Caki2 (cell line): Measurements from ENCODE around the gene DHX29. TPM values are rescaled to one million over a fixed set of nuclear protein-coding genes. Genes with fewer than 3 reads are reported as not detected.

Experiments used
- DNase-seq: peaks from one replicate; pipeline ENCODE4 v3.0.0-alpha.2; 2015; ENCODE audit warnings: low read depth
- in situ Hi-C: cut with HindIII; loops from 2 replicates; pipeline ENCODE4 v1.10.0; 2016; ENCODE audit warnings: low sequenced_read_pairs, low pct_unique_long_range_greater_than_20kb, mixed read lengths
- total RNA-seq: library from RNA; depleted of rRNA; stranded (reverse); fragments of >200 nt; shearing (Covaris generic); gene quantifications from 2 replicates; pipeline ENCODE4 v1.2.3, GENCODE V29; 2014; ENCODE audit warnings: low replicate concordance; rRNA removed

DHX29 gene
- total RNA-seq, 1 experiment from 2014 or later = 5.1 TPM

DNA sequence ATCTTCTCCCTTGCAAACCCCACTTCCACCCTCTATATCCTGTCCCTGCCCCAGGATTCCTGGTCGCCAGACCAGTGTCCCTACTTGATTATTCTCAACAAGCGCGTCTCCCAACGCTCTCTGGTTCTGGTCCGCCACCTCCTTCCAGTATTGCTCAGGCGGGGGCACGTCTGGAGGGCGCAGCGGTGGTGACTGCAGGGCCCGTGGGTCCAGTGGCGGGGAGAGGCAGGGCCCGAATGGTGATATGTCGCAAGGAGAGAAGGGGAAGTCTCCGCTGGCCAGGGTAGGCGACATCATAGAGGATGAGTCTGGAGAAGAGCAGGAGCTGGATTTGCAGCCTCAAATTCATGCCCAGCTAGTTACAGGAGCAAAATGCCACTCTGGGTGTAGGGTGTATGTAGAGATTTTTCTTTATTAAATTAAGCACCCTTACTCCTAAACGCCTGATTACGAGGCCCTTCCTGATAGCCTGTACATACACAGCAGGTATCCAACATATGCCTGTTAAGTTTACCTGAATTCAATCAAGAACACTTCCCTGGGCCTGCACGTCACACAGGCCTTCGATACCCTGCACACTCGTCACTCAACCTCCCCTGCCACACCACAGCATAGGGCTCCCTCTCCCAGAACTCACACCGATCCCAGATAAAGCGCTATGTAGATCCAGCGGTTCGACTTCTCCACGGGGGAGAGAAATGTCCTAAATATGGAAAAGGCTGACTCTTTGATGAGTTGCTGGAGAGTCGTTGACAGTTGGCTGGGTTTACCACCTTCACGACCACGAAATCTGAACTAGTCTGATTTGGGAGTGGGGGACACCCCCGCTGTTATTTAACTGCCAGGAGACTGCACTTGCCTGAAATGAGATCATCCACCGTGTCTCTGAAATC is 85.2 kb downstream of the DHX29 start:
- in situ Hi-C loops = no loop called here
- no peak for DNase-seq

DNA sequence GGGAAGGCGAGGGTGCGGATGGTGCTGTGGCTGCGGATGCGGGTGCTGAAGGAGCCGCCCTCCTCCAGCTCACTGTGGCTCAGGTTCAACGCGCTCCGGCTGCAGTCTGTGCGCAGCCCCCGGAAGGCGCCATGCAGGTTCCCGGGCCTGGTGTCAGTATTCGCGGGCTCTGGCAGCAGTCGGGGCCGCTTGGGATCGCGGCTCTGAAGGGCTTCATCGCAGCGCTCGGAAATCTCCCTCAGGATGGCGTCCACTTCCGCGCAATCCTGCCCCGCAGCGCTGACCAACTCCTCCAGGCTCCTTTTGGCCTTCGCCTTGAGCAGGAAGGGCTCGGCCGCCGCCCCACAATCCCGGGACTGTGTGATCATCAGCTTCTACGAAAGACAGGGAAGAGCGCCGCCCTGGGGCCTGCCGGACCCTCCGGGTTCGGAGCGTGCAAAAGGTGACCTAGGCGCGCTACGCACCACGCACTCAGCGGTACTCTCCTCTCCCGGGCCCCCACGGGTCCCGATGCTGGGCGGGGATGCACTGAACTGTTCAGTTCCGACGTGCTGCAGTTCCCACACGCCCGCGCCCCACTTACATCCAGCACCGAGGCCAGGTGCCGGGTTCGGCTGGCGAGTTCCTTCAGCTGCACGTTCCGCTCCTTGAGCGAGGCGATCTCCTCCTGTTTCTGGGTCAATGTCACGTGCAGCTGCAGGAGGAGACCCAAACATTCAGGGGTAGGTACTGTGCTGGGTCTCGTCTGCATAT is 86.9 kb downstream of the DHX29 start:
- no peak for DNase-seq
- in situ Hi-C loops = no loop called here

DNA sequence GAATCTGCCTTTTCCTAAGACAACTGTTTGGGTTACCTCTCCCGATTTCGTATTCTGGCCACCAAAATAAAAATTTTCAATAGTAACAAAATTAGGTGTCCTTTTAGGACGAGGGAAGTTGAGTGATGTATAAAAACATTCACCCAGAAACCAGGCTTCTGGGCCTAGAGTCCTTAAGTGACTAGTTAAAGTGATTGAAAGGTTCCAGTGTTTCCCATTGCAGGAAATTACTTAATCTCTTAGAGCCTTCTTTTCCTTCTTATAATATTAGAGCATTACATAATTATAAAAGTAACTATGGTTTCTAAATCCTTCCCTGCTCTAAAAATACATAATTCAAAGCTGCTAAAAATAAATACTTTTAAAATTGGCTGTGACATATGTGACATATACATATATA is 87.7 kb downstream of the DHX29 start:
- in situ Hi-C loops = no loop called here
- no peak for DNase-seq

DNA sequence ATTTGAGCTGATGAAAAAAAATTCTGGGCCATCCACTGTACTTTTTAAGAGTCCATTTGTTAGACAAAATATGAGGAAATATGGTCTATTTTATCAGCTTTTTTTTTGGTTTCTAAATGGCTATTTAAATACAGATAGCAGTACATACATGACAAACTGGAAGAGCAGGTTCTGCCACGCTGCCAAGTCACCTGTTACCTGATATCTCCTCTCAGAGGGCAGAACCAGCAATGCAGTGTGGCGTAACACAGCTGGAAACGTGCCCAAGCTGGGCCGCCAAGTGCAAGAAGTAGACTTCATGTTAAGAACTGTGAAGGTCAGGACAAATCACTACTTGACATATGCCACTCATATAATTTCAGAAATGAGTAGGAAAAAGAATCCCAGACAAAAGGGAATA is 88.5 kb downstream of the DHX29 start:
- DNase-seq = no peak
- in situ Hi-C loops = no loop called here

DNA sequence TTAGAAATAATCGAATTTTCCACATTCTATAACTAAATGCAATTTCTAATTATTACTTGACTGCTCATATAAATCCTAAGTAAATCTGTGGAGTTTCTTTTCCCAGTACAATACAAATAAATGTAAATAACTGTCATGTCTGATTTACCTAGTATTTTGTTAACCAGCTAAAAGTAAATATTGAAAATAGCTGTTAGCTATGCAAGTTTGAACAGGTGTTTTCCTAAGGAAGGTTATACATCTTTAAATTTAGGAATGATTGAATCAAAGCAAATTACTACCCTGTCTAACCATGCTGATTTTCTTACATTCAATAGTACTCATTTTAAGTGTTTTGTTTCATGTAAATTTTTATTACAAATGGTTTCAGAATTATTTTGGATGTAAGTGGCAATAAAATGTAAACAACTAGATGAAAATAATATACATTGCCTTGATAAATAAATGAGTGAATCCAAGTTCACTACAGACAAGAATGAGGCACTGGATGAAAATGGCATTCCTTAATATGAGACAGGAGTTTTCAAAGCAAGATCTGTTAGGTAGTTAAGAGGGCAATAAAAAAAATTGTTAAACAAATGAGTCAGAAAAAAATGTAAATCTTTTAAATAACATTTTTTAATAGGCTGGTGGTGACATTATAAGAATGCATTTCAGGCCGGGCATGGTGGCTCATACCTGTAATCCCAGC is 96.2 kb downstream of the DHX29 start:
- DNase-seq = no peak
- in situ Hi-C loops = no loop called here

Other genes with a start within 250 kb of the DHX29 start
- not detected in 2 replicates for gene GZMA, start 205.0 kb downstream of the DHX29 start, total RNA-seq
- gene GPX8, start 147.5 kb downstream of the DHX29 start, total RNA-seq = 29.6 and 49.3 TPM in 2 replicates
- not detected in 2 replicates for gene CDC20B, start 134.5 kb downstream of the DHX29 start, total RNA-seq
- 0.68 and 5.6 TPM in 2 replicates for gene MCIDAS, start 80.4 kb downstream of the DHX29 start, total RNA-seq
- 3.6 and 5.4 TPM in 2 replicates for gene CCNO, start 74.1 kb downstream of the DHX29 start, total RNA-seq
- gene MTREX, start 295 bp upstream of the DHX29 start, total RNA-seq = 25.6 and 58.2 TPM in 2 replicates
- gene PLPP1, start 227.3 kb upstream of the DHX29 start, total RNA-seq = 20.7 and 42.2 TPM in 2 replicates